Keratinocyte (primary cell): ENCODE measurements around the gene YPEL4.

Source experiments
- EZH2 ChIP-seq: IDR thresholded peaks from one replicate; pipeline ENCODE4 v1.6.1; 2012; ENCODE audit warnings: inconsistent platforms, mild to moderate bottlenecking, low read length, moderate library complexity
- TF ChIP-seq, protein P1 (sequence below), 3 experiments: IDR thresholded peaks in 1 of 3; conservative IDR thresholded peaks in 1 of 3; optimal IDR thresholded peaks in 1 of 3; 2 replicates in 2 of 3; 3 replicates in 1 of 3; pipeline versions ENCODE3 to v1.5.1; 2011; ENCODE audit warnings: low read length in 3 of 3, mild to moderate bottlenecking in 3 of 3, moderate library complexity in 2 of 3, control low read depth in 1 of 3, inconsistent platforms in 1 of 3; ENCODE audit not compliant: insufficient read depth in 2 of 3; ENCODE audit errors: extremely low read depth in 1 of 3

DNA sequence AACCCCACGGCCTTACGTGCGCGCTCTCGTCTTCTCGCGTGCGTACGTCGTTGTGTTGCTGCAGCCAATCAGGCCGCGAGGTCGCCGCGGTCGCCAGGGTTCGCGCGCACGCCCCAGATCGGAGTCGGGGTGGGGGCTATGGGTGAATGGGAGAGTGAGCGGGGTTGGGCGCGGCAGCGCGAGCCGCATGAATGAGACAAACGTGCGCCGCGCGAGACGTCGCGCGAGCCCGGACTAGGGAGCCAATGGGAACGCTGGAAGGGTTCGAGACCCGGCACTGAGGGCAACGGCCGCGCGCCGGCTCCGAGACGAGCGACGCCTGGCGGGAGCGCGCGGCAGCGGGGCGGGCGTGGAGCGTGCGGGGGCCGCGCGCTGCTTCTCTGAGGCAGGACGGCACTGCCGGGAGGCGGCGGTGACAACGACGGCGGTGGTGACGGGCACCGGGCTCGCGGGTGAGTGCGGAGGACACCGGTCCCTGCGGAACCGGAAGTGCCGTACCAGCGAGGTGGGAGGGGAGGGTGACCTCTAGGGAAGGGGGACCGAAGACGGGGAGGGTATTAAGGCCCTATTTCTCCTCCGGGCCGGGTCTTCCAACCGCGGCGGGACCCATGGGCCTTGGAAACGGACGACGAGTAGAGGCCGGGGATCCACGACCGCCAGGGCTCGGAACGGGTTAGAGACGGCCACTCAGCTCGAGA lies 18.2 kb upstream of the YPEL4 start, which contains the start of gene ZDHHC5:
- TF ChIP-seq, protein P1, sequence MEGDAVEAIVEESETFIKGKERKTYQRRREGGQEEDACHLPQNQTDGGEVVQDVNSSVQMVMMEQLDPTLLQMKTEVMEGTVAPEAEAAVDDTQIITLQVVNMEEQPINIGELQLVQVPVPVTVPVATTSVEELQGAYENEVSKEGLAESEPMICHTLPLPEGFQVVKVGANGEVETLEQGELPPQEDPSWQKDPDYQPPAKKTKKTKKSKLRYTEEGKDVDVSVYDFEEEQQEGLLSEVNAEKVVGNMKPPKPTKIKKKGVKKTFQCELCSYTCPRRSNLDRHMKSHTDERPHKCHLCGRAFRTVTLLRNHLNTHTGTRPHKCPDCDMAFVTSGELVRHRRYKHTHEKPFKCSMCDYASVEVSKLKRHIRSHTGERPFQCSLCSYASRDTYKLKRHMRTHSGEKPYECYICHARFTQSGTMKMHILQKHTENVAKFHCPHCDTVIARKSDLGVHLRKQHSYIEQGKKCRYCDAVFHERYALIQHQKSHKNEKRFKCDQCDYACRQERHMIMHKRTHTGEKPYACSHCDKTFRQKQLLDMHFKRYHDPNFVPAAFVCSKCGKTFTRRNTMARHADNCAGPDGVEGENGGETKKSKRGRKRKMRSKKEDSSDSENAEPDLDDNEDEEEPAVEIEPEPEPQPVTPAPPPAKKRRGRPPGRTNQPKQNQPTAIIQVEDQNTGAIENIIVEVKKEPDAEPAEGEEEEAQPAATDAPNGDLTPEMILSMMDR (optimal IDR thresholded peaks at IDR 0.05 in 1 of 3, IDR thresholded peaks at IDR 0.05 in 1 of 3, conservative IDR thresholded peaks at IDR 0.05 in 1 of 3; ENCODE audit: extremely low read depth in 1 of 3, insufficient read depth in 2 of 3, low read length in 3 of 3) = peak in 2 of 3 experiments; percentile 46 to 48
- TF ChIP-seq EZH2 = no peak
